ENCODE data around the gene TCERG1L. TPM values are rescaled to one million over a fixed set of nuclear protein-coding genes. Genes with fewer than 3 reads are reported as not detected.

TCERG1L gene
- polyA plus RNA-seq, 1 of the 3 experiments (the other 2 are of a cell fraction): not detected

DNA sequence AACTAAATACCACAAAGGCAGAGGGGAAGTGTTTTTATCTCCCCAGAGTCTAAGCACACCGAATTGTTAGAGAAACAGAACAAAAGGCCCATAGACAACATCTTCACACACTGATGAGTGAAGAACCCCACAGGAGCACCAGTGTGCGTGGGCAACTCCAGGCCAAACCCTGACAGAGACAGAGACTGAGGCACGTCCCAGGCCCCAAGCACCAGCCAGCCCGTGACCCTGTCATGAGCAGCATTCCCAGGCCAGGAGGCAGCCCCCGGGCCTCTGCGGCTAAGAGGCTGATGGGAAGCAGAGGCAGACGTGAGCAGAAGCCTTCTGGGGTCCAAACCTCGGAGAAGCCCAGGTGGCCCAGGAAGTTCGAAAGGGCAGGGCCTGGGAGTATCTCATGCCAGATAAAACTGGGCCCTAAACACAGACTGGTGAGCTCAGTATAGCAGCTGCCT, 184.4 kb downstream of the TCERG1L start:
- H3F3A ChIP-seq (replicated peaks; ENCODE audit: insufficient read depth): no peaks in the 10 kb centered on the region
- no peaks in the 10 kb centered on the region for H3K9me2 ChIP-seq
- H3K4me2 ChIP-seq: no peak overlapping the region
- 8% methylated on average over 5 of the region's 9 CpGs for WGBS (ENCODE audit: low lambda C conversion rate)
- H3K36me3 ChIP-seq (replicated peaks in 1 of 2; ENCODE audit: control insufficient read depth in 1 of 2, insufficient read depth in 2 of 2, low read length in 1 of 2): no peaks in the 10 kb centered on the region
- ChIA-PET POLR2A (no interaction called here), CTCF (no interaction called here)
- no peak overlapping the region for H3K4me3 ChIP-seq (ENCODE audit: low read depth in 2 of 2, low read length in 1 of 2)
- no peak for DNase-seq
- H3K27me3 ChIP-seq (ENCODE audit: insufficient read depth): no peaks in the 10 kb centered on the region
- H3K27ac ChIP-seq (ENCODE audit: low read depth in 2 of 2, low read length in 1 of 2): no peak overlapping the region
- H4K20me1 ChIP-seq (ENCODE audit: insufficient read depth): no peaks in the 10 kb centered on the region
- no peak overlapping the region for H3K9ac ChIP-seq
- peaks cover 0 to 12% of the 10 kb centered on the region in 2 experiments; a peak in 1 of 4 replicates for H3K4me1 ChIP-seq (ENCODE audit: control insufficient read depth in 1 of 2, insufficient read depth in 2 of 2, low read depth in 1 of 2, low read length in 1 of 2)
- no peak for TF ChIP-seq RFX5 (IDR thresholded peaks at IDR 0.05; ENCODE audit: low read length)
- H3K9me3 ChIP-seq: no peaks in the 10 kb centered on the region
- no peak overlapping the region for H2AFZ ChIP-seq (ENCODE audit: low read depth)
- H3K79me2 ChIP-seq (ENCODE audit: insufficient read depth): no peaks in the 10 kb centered on the region

- TF ChIP-seq, protein P1, sequence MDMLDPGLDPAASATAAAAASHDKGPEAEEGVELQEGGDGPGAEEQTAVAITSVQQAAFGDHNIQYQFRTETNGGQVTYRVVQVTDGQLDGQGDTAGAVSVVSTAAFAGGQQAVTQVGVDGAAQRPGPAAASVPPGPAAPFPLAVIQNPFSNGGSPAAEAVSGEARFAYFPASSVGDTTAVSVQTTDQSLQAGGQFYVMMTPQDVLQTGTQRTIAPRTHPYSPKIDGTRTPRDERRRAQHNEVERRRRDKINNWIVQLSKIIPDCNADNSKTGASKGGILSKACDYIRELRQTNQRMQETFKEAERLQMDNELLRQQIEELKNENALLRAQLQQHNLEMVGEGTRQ (IDR thresholded peaks at IDR 0.05; ENCODE audit: borderline replicate concordance, low read depth, low read length): no peak
- no peak for TF ChIP-seq POLR2AphosphoS5 (IDR thresholded peaks at IDR 0.05; ENCODE audit: low read depth, low read length)
- no peak for TF ChIP-seq MXI1 (IDR thresholded peaks at IDR 0.05; ENCODE audit: low read depth, low read length)
- TF ChIP-seq FOXJ3 (CRISPR knock-in tag; IDR thresholded peaks at IDR 0.05): no peak
- no peak for TF ChIP-seq TEAD4 (IDR thresholded peaks at IDR 0.05; ENCODE audit: borderline replicate concordance, insufficient read depth)
- TF ChIP-seq JUND (IDR thresholded peaks at IDR 0.05): no peak
- TF ChIP-seq GABPA (IDR thresholded peaks at IDR 0.05; ENCODE audit: low read depth): no peak
- TF ChIP-seq, protein P2, sequence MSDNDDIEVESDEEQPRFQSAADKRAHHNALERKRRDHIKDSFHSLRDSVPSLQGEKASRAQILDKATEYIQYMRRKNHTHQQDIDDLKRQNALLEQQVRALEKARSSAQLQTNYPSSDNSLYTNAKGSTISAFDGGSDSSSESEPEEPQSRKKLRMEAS (IDR thresholded peaks at IDR 0.05; ENCODE audit: low read depth): no peak
- Histone ChIP-seq H3K79me2 (ENCODE audit: insufficient read depth) (no peaks in the 10 kb centered on the region), H3K4me2 (no peak overlapping the region), H3K27me3 (ENCODE audit: insufficient read depth) (no peaks in the 10 kb centered on the region), H4K20me1 (ENCODE audit: insufficient read depth) (no peaks in the 10 kb centered on the region), H3K27ac (ENCODE audit: low read depth in 2 of 2, low read length in 1 of 2) (no peak overlapping the region), H3F3A (replicated peaks; ENCODE audit: insufficient read depth) (no peaks in the 10 kb centered on the region), H3K4me1 (ENCODE audit: control insufficient read depth in 1 of 2, insufficient read depth in 2 of 2, low read depth in 1 of 2, low read length in 1 of 2) (peaks cover 0 to 12% of the 10 kb centered on the region in 2 experiments; a peak in 1 of 4 replicates), H3K4me3 (ENCODE audit: low read depth in 2 of 2, low read length in 1 of 2) (no peak overlapping the region), H3K9me3 (no peaks in the 10 kb centered on the region), H3K9me2 (no peaks in the 10 kb centered on the region), H3K9ac (no peak overlapping the region), H3K36me3 (replicated peaks in 1 of 2; ENCODE audit: control insufficient read depth in 1 of 2, insufficient read depth in 2 of 2, low read length in 1 of 2) (no peaks in the 10 kb centered on the region), H2AFZ (ENCODE audit: low read depth) (no peak overlapping the region)
- ChIA-PET CTCF (no interaction called here), POLR2A (no interaction called here)
- WGBS (ENCODE audit: low lambda C conversion rate): 31% methylated on average over 12 of the region's 14 CpGs
- no peak for DNase-seq
Observed at GRCh38 chr10:131126321-131127137, 185.0 kb downstream of the TCERG1L start.
